K562 treated with DMSO at 1 percent for 12 hours (cell line): Measurements from ENCODE around the gene IL3. TPM values are rescaled to one million over a fixed set of nuclear protein-coding genes. Genes with fewer than 3 reads are reported as not detected.

Experiments used
- total RNA-seq: library from RNA; unstranded; fragments of 300-600 nt; gene quantifications from 2 replicates; pipeline ENCODE4 v1.2.3, GENCODE V29; 2022; ENCODE audit not compliant: insufficient read depth

The IL3 gene
- total RNA-seq = not detected in 2 replicates

DNA sequence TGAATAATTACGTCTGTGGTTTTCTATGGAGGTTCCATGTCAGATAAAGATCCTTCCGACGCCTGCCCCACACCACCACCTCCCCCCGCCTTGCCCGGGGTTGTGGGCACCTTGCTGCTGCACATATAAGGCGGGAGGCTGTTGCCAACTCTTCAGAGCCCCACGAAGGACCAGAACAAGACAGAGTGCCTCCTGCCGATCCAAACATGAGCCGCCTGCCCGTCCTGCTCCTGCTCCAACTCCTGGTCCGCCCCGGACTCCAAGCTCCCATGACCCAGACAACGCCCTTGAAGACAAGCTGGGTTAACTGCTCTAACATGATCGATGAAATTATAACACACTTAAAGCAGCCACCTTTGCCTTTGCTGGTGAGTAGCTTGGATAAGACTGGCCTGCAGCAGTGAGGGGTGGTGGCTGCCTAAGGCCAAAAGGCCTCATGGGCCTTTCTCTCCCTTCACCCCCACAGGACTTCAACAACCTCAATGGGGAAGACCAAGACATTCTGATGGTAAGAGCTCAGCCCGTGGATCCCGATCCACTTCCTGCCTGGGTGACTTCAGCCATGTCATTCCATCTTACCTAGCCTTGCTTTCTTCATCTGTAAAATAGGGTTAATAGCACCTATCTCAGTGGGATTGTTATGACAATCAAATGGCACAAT, at the start of gene IL3:
IL3 (plus strand) TSS at position 155 of the 661 bp plus-strand sequence; CDS start at position 207, 52 bp downstream.

GRCh38 chr5:132011622-132012343, 48.7 kb upstream of the IL3 start, which contains the start of gene ACSL6:
Gene ACSL6, minus strand, starts transcription at chr5:132011658. Its CDS starts 105 bp downstream, at chr5:132011553.

DNA sequence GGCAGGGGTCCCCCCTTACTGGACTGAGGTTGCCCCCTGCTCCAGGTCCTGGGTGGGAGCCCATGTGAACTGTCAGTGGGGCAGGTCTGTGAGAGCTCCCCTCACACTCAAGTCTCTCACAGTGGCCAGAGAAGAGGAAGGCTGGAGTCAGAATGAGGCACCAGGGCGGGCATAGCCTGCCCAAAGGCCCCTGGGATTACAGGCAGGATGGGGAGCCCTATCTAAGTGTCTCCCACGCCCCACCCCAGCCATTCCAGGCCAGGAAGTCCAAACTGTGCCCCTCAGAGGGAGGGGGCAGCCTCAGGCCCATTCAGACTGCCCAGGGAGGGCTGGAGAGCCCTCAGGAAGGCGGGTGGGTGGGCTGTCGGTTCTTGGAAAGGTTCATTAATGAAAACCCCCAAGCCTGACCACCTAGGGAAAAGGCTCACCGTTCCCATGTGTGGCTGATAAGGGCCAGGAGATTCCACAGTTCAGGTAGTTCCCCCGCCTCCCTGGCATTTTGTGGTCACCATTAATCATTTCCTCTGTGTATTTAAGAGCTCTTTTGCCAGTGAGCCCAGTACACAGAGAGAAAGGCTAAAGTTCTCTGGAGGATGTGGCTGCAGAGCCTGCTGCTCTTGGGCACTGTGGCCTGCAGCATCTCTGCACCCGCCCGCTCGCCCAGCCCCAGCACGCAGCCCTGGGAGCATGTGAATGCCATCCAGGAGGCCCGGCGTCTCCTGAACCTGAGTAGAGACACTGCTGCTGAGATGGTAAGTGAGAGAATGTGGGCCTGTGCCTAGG, 13.0 kb downstream of the IL3 start, which contains the start of gene CSF2:
CSF2 (plus strand) TSS at position 559 of the 783 bp plus-strand sequence; CDS start at position 594, 35 bp downstream.

Other genes starting within 250 kb of the IL3 start
- gene MEIKIN, start 115.0 kb upstream of the IL3 start, total RNA-seq = not detected in 2 replicates
- gene ACSL6, start 49.0 kb upstream of the IL3 start, total RNA-seq = 0.50 and 1.6 TPM in 2 replicates
- not detected in 2 replicates for gene CSF2, start 13.1 kb downstream of the IL3 start, total RNA-seq
- 45.1 and 63.7 TPM in 2 replicates for gene P4HA2, start 167.2 kb downstream of the IL3 start, total RNA-seq
- 30.1 and 32.1 TPM in 2 replicates for gene PDLIM4, start 197.0 kb downstream of the IL3 start, total RNA-seq
- 0.85 TPM in 1 of 2 replicates, not detected in the other for gene SLC22A4, start 233.7 kb downstream of the IL3 start, total RNA-seq